HS-27A (cell line): ENCODE data around the gene TNFRSF4.

Experiments
- DNase-seq: peaks from one replicate; pipeline ENCODE4 v3.0.0-alpha.2; 2012; ENCODE audit warnings: low read depth, missing footprints

The TNFRSF4 gene

DNA sequence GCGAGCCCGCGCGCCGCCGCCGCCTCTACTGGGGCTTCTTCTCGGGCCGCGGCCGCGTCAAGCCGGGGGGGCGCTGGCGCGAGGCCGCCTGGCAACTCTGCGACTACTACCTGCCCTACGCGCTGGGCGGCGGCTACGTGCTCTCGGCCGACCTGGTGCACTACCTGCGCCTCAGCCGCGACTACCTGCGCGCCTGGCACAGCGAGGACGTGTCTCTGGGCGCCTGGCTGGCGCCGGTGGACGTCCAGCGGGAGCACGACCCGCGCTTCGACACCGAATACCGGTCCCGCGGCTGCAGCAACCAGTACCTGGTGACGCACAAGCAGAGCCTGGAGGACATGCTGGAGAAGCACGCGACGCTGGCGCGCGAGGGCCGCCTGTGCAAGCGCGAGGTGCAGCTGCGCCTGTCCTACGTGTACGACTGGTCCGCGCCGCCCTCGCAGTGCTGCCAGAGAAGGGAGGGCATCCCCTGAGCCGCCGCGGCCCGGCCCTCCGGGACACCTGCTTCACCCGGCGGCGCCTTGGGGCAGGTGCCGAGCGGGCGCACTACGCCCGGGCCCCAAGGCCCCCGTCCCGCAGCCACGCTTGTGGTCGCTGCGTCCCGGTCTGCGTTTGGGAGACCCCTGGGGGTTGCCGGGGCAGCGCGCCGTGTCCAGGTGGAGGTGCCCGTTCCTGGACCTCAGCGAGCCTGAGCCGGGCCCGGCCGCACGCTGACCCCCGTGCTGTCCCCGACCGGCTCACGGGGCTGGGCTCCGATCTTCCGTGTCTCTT lies 19.0 kb upstream of the TNFRSF4 start:
- no peak for DNase-seq

DNA sequence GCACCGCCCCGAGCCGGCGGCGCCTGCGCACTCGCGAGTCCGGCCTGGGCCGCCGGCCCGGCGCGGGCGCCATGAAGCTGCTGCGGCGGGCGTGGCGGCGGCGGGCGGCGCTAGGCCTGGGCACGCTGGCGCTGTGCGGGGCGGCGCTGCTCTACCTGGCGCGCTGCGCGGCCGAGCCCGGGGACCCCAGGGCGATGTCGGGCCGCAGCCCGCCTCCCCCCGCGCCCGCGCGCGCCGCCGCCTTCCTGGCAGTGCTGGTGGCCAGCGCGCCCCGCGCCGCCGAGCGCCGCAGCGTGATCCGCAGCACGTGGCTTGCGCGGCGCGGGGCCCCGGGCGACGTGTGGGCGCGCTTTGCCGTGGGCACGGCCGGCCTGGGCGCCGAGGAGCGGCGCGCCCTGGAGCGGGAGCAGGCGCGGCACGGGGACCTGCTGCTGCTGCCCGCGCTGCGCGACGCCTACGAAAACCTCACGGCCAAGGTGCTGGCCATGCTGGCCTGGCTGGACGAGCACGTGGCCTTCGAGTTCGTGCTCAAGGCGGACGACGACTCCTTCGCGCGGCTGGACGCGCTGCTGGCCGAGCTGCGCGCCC lies 18.3 kb upstream of the TNFRSF4 start, which contains the start of gene B3GALT6:
Gene B3GALT6 (plus strand): TSS at position 30 of the 588 bp plus-strand sequence. CDS start 42 bp downstream, at position 72.
- DNase-seq, result no peak

DNA sequence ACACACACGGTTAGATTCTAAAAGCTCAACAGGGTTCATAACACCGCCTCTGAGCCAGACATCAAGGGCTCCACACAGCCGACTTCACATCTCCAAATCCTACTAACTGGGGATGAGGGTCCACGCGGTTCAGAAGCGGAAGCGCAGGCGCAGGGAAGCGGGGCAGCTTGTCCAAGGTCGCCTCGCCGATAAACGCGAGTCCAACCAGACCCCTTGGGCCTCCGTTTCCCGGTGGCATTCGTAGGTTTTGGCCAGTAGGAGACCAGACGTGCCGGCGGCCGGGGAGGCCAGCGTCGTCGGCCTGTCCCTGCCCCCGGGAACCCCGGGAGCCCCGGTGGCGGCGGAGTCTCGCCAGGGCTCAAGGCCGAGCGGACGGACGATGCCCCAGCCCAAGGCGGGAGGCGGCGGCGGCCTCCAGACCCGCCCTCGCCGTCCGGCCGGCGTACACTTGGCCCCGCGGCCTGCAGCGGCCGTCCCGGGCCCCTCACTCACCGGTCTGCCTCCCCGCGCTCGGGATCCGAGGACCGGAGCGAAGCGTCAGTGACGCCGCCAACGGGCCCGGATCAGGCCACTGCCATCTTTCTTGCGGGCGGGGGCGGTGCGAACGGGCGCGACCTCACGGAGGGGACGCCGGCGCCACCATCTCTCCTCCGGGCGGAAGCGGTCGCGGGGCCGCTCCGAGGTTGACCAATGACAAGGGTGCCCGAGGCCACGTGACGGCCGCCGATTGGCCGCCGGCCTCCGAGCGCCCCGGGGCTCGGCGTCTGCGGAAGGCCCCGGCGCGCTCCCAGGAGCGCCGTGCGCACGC lies 17.7 kb upstream of the TNFRSF4 start, which contains the start of gene SDF4:
Gene SDF4 (minus strand): TSS at position 602 of the 808 bp plus-strand sequence. CDS start 3,229 bp downstream, outside the sequence.
- DNase-seq, result peak; percentile 77

- DNase-seq, result no peak
These were observed 16.9 kb upstream of the TNFRSF4 start for GRCh38 chr1:1230656-1231399.

- no peak for DNase-seq
These were observed 15.8 kb upstream of the TNFRSF4 start for GRCh38 chr1:1229770-1230169.

DNA sequence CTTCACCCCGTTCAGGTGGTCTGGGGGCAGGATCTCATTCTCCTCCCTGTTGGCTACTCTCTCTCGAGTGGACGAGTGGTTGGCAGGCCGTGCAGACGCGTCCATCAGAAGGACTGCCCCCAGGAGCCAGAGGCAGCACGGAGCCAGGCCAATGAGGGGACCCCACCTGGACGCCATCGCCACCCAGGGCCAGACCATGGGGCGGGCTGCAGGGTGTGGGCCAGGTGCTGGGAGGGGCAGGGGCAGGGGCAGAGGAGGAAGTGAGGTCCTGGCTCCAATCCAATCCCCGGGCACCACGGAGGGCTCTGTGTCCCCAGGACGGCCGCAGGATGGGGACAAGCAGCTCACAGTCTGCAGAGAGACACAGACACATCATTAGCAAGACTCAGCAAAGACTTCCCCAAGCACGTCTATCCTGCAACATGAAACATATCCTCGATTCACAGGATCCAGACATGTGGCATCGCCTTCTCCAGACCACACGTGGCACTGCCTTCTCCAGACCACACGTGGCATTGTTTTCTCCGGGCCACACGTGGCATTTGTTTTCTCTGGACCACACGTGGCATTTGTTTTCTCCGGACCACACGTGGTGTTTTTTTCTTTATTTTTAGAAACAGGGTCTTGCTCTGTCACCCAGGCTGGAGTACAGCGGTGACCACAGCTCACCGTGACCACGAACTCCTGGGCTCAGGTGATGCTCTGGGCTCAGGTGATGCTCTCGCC lies 14.8 kb upstream of the TNFRSF4 start:
- no peak for DNase-seq

DNA sequence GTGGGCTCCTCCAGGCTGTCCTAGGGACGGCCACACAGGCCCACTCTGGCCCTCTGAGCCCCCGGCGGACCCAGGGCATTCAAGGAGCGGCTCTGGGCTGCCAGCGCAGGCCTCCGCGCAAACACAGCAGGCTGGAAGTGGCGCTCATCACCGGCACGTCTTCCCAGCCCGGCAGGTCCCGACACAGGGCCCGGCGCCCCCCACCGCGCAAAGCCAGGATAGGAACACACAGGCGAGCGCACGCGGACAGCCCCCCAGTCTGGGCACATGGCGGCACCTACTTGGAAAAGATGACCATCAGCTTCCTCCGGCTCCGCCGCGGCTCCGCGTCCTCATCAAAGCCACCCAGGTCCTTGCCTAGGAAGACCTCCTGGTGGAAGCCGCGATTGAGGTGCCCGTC lies 14.2 kb upstream of the TNFRSF4 start:
- DNase-seq, result no peak

GRCh38 chr1:1227386-1227785 lies 13.4 kb upstream of the TNFRSF4 start:
- no peak for DNase-seq

DNA sequence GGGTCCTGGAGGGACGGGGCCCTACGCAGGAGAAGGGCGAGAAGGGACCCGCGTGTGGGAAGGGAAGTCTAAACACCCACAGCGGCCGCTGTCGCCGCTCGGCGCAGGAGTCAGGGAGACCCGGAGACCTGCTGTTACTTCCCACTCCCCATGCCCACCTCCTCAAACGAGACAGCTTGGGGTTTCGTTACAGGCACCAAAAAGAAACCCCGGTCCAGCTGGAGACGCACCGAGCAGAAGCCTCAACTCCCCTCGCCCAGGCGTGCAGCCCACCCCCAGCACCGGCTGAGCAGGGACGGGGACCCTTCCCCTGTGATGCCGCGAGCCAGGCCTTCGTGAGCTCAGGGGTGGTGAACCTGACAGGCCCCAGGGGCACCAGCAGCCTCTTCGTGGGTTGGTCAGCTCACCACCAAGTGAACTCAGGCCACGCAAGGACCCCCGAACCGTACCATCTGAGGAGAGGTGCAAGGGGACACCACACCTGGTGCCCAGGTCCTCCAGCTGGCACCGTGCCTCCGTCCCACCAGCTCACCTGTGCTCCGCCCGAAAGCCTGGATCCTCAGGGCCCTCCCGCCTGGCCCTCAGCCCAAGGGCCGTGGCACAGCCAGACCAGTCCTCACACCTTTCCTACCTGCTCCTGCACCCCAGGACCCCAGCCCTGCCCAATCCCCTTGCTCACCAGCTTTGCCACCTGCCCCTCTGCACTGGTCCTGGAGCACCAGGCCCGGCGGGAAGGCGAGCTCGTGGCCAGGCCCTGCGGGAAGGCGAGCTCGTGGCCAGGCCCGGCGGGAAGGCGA lies 12.8 kb upstream of the TNFRSF4 start:
- no peak for DNase-seq

- no peak for DNase-seq
These were observed 12.0 kb upstream of the TNFRSF4 start for GRCh38 chr1:1225913-1226312.

DNA sequence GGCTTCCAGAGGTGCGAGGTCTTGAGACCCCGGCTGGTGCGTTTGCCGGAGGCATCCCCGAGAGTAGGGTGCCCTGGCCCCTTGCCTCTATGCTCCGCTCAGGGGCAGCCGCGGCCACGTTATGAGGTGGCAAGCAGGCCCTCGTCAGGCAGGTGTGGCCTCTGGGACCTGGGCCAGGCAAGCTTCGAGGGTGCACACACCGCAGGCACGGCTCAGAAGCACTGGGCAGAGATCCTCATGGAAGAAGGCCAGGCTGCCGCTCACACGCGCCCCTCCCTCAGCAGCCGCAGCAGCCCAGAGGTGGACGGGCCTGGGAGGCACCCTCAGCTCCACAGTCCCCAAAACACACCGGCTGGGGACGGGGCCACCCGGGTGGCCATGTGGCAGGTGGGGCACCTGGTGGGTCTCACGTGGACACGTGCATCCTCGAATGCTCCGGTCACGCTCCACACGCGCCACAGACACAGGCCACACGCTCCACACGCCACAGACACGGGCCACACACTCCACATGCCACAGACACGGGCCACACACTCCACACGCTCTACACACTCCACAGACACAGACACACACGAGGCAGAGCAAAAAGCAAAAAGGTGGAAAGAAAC lies 11.4 kb upstream of the TNFRSF4 start:
- no peak for DNase-seq

DNA sequence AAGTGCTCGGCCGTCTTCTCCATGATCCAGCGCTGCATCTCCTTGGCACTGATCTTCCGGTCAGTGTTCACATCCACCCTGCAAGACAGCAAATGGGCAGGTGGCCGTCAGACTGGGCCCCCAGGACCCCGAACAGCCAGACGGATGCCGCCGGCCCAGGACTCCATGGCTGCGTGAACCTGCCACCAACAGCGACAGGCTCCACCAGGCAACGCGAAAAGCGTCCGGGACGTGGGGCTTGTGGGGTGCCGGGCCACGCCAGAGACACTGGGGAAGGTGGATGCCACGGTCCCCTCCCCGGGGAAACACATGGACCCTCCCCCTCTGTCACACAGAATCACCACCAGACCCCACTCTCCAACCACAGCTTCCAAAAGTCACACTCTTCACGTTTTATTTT lies 9.9 kb upstream of the TNFRSF4 start:
- no peak for DNase-seq

- no peak for DNase-seq
These were observed 9.4 kb upstream of the TNFRSF4 start for GRCh38 chr1:1223321-1223720.

- no peak for DNase-seq
These were observed 8.7 kb upstream of the TNFRSF4 start for GRCh38 chr1:1222575-1223225.

DNA sequence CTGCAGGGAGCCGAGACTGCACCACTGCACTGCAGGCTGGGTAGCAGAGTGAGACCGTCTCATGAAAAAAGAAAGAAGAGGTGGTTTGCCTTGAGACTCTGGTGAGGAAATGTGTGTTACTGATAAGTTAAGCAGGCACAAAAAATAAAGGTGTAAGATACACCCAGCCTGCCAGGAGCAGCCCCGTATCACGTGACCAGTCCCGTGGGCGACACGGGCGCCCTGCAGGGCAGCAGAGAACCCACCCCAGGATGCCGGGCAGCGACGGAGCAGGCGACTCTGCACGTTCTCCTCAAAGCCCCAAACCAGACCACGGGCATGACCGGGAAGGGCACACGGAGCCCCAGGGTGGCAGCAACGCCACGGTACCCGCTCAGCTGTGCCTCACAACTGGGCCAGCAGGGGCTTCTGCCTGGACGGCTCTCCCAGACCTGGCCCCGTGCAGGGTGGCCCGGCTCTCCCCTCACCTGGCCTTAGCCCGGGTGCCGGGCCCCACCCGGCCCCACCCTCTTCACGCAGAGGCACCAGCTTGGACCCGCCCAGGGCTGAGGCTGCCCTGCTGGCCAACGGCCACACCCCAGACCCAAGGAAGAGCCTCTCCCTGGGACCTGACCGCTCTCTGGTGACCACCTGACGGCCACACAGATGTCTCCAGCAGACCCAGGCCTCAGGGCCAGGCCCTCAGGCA lies 8.1 kb upstream of the TNFRSF4 start:
- no peak for DNase-seq

GRCh38 chr1:1220197-1220596 lies 6.2 kb upstream of the TNFRSF4 start:
- no peak for DNase-seq

- no peak for DNase-seq
These were observed 5.4 kb upstream of the TNFRSF4 start for GRCh38 chr1:1219341-1219740.

DNA sequence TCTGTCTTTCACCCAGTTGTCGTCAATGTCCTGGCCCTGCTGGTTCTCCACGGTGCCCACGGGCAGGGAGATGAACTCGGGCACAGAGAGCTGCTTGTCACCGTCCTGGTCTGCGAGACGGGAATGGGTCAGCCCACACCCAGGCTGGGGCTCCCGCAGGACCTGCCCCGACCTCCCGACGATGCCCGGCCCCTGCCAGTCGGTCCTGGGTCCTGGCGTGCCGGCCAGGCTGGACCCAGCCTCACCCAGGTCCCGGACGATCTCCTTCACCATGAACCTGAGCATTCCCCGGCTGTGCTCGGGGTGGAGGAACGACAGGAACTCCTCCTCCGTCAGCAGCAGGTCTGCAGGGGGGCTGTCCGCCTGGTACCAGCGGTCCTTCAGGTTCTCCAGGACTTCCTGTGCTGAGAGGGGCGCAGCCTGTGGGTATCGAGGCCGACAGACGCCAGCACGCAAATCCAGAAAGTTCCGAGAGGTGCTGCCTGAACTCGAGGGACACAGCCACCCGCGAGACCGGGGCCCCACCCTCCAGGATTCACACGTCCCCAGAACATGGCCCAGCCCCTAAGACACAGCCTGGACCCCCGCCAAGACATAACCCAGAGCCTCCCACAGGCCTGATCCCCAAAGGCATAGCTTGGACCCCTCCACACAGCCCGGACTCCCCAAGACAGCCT lies 4.7 kb upstream of the TNFRSF4 start:
- DNase-seq, result no peak
